Mesendoderm (in vitro differentiated cells): Measurements from ENCODE around the gene ACKR4.
"Not testable (repeated sequence)": the region's sequence is repeated elsewhere in the genome, so short reads cannot be mapped to it uniquely, and the experiment has no call there.

Experiments
- DNase-seq: peaks from one replicate; pipeline ENCODE4 v3.0.0; 2013
- H2AK5ac ChIP-seq: 2 replicates; pipeline ENCODE4 v1.6.1; 2013; ENCODE audit warnings: low read length, inconsistent platforms
- H2BK120ac ChIP-seq: 2 replicates; pipeline ENCODE4 v1.6.1; 2013; ENCODE audit warnings: low read depth, mild to moderate bottlenecking, low read length, moderate library complexity, mixed read lengths
- H2BK15ac ChIP-seq: replicated peaks from 2 replicates; pipeline ENCODE4 v1.6.1; 2013; ENCODE audit warnings: low read depth, mild to moderate bottlenecking, moderate library complexity
- H2BK5ac ChIP-seq: 2 replicates; pipeline ENCODE4 v1.6.1; 2013; ENCODE audit warnings: low read length, inconsistent platforms
- H3K18ac ChIP-seq: 2 replicates; pipeline ENCODE4 v1.6.1; 2013; ENCODE audit warnings: mild to moderate bottlenecking, low read length, mixed read lengths
- H3K23ac ChIP-seq: one replicate; pipeline ENCODE4 v1.6.1; 2013; ENCODE audit warnings: low read length
- H3K27ac ChIP-seq: 2 replicates; pipeline ENCODE4 v1.5.1; 2013; ENCODE audit warnings: low read depth, mild to moderate bottlenecking, inconsistent platforms, low read length, moderate library complexity
- H3K27me3 ChIP-seq: 2 replicates; pipeline ENCODE4 v1.6.1; 2013; ENCODE audit warnings: low read length, control low read depth, mild to moderate bottlenecking, inconsistent platforms; ENCODE audit not compliant: insufficient read depth, poor library complexity
- H3K36me3 ChIP-seq: 2 replicates; pipeline ENCODE4 v1.6.1; 2013; ENCODE audit warnings: low read length, inconsistent platforms; ENCODE audit not compliant: control insufficient read depth, insufficient read depth
- H3K4ac ChIP-seq: one replicate; pipeline ENCODE4 v1.6.1; 2013; ENCODE audit warnings: low read depth, mild to moderate bottlenecking, low read length, moderate library complexity
- H3K4me1 ChIP-seq: 2 replicates; pipeline ENCODE4 v1.6.1; 2013; ENCODE audit warnings: low read depth, low read length, inconsistent platforms; ENCODE audit not compliant: control insufficient read depth
- H3K4me2 ChIP-seq: 2 replicates; pipeline ENCODE4 v1.6.1; 2013; ENCODE audit warnings: low read length
- H3K4me3 ChIP-seq: 2 replicates; pipeline ENCODE4 v1.5.1; 2013; ENCODE audit warnings: mild to moderate bottlenecking, low read length
- H3K56ac ChIP-seq: one replicate; pipeline ENCODE4 v1.6.1; 2013; ENCODE audit warnings: low read length
- H3K79me1 ChIP-seq: 2 replicates; pipeline ENCODE4 v1.6.1; 2013; ENCODE audit warnings: low read length, inconsistent platforms
- H3K79me2 ChIP-seq: 2 replicates; pipeline ENCODE4 v1.6.1; 2013; ENCODE audit warnings: mild to moderate bottlenecking, low read length; ENCODE audit not compliant: control insufficient read depth, insufficient read depth
- H3K9ac ChIP-seq: 2 replicates; pipeline ENCODE4 v1.6.1; 2013; ENCODE audit warnings: low read length, inconsistent platforms
- H4K5ac ChIP-seq: one replicate; pipeline ENCODE4 v1.6.1; 2013; ENCODE audit warnings: low read length
- H4K8ac ChIP-seq: one replicate; pipeline ENCODE4 v1.6.1; 2013; ENCODE audit warnings: low read depth, mild to moderate bottlenecking, control low read depth, low read length, moderate library complexity
- WGBS: extraction: QIAGEN DNeasy Blood & Tissue Kit; methylation state at CpG from one replicate; pipeline ENCODE4 v1.1.7; 2013; ENCODE audit warnings: low lambda C conversion rate, missing lambda C conversion rate; ENCODE audit not compliant: insufficient coverage; ENCODE audit errors: extremely low coverage; 5-methylcytosine and 5-hydroxymethylcytosine counted together

The ACKR4 gene

GRCh38 chr3:132554437-132554836, 42.6 kb upstream of the ACKR4 start:
- Histone ChIP-seq H3K4ac (no peak overlapping the region), H3K56ac (no peak overlapping the region), H4K8ac (no peak overlapping the region), H3K79me1 (no peaks in the 10 kb centered on the region), H3K4me2 (no peak overlapping the region), H2BK120ac (no peak overlapping the region), H3K36me3 (no peaks in the 10 kb centered on the region), H3K4me3 (no peak overlapping the region), H2BK15ac (no peak overlapping the region), H2AK5ac (no peak overlapping the region), H3K27me3 (no peaks in the 10 kb centered on the region), H3K79me2 (no peaks in the 10 kb centered on the region), H3K23ac (no peak overlapping the region), H3K9ac (no peak overlapping the region), H3K18ac (no peak overlapping the region), H4K5ac (no peak overlapping the region), H2BK5ac (no peak overlapping the region), H3K4me1 (no peaks in the 10 kb centered on the region), H3K27ac (no peak overlapping the region)
- no peak for DNase-seq
- WGBS = no CpG with 5 or more reads among the region's 8 CpGs

GRCh38 chr3:132555306-132556035, 41.6 kb upstream of the ACKR4 start:
- H2BK5ac ChIP-seq = no peak overlapping the region

GRCh38 chr3:132556036-132556386, 41.1 kb upstream of the ACKR4 start:
- no CpG with 5 or more reads among the region's 3 CpGs for WGBS

More at GRCh38 chr3:132555306-132556035, 41.6 kb upstream of the ACKR4 start:
- no CpG with 5 or more reads among the region's 5 CpGs for WGBS
- Histone ChIP-seq H2BK15ac (no peak overlapping the region), H2BK120ac (no peak overlapping the region), H3K27ac (no peak overlapping the region), H3K79me1 (no peaks in the 10 kb centered on the region), H4K8ac (no peak overlapping the region), H3K18ac (no peak overlapping the region), H2AK5ac (no peak overlapping the region), H3K4me3 (no peak overlapping the region), H3K4ac (no peak overlapping the region), H4K5ac (no peak overlapping the region), H3K23ac (no peak overlapping the region), H3K27me3 (no peaks in the 10 kb centered on the region), H3K56ac (no peak overlapping the region), H3K36me3 (no peaks in the 10 kb centered on the region), H3K79me2 (no peaks in the 10 kb centered on the region), H3K9ac (no peak overlapping the region), H3K4me1 (no peaks in the 10 kb centered on the region), H3K4me2 (no peak overlapping the region)
- no peak for DNase-seq

GRCh38 chr3:132556508-132557159, 40.4 kb upstream of the ACKR4 start:
- H3K18ac ChIP-seq = no peak overlapping the region
- no peak overlapping the region for H2BK120ac ChIP-seq
- H3K27me3 ChIP-seq = no peaks in the 10 kb centered on the region
- H2BK15ac ChIP-seq = no peak overlapping the region
- WGBS = no CpG with 5 or more reads among the region's 8 CpGs
- no peaks in the 10 kb centered on the region for H3K4me1 ChIP-seq
- no peak overlapping the region for H4K8ac ChIP-seq
- DNase-seq = peak; percentile 44
- H3K56ac ChIP-seq = no peak overlapping the region
- H2BK5ac ChIP-seq = no peak overlapping the region
- no peak overlapping the region for H4K5ac ChIP-seq
- H3K27ac ChIP-seq = no peak overlapping the region
- H3K79me1 ChIP-seq = no peaks in the 10 kb centered on the region
- no peaks in the 10 kb centered on the region for H3K79me2 ChIP-seq
- H2AK5ac ChIP-seq = no peak overlapping the region
- no peak overlapping the region for H3K4me3 ChIP-seq
- no peaks in the 10 kb centered on the region for H3K36me3 ChIP-seq
- no peak overlapping the region for H3K23ac ChIP-seq
- H3K4ac ChIP-seq = no peak overlapping the region
- H3K4me2 ChIP-seq = no peak overlapping the region
- no peak overlapping the region for H3K9ac ChIP-seq

More at GRCh38 chr3:132556036-132556386, 41.1 kb upstream of the ACKR4 start:
- H3K79me2 ChIP-seq, H2BK5ac ChIP-seq, H2BK15ac ChIP-seq, H3K4me2 ChIP-seq, H3K4me3 ChIP-seq, H3K27me3 ChIP-seq, H3K4ac ChIP-seq, H4K5ac ChIP-seq, H2BK120ac ChIP-seq, H3K79me1 ChIP-seq, H3K18ac ChIP-seq, H3K36me3 ChIP-seq, H2AK5ac ChIP-seq, H3K27ac ChIP-seq, H3K23ac ChIP-seq, DNase-seq, H3K9ac ChIP-seq, H4K8ac ChIP-seq, H3K56ac ChIP-seq, H3K4me1 ChIP-seq: not testable (repeated sequence)

- H3K79me1 ChIP-seq = no peaks in the 10 kb centered on the region
- H4K5ac ChIP-seq = no peak overlapping the region
- H3K4me3 ChIP-seq = no peak overlapping the region
- no peak overlapping the region for H3K18ac ChIP-seq
- H3K9ac ChIP-seq = no peak overlapping the region
- no peak overlapping the region for H2BK120ac ChIP-seq
- no peaks in the 10 kb centered on the region for H3K36me3 ChIP-seq
- no peak overlapping the region for H3K56ac ChIP-seq
- no peak overlapping the region for H3K4ac ChIP-seq
- H4K8ac ChIP-seq = no peak overlapping the region
- WGBS = no CpG with 5 or more reads among the region's 4 CpGs
- H2AK5ac ChIP-seq = no peak overlapping the region
- no peak overlapping the region for H3K4me2 ChIP-seq
- H3K4me1 ChIP-seq = no peaks in the 10 kb centered on the region
- H3K27ac ChIP-seq = no peak overlapping the region
- H3K27me3 ChIP-seq = no peaks in the 10 kb centered on the region
- no peak overlapping the region for H3K23ac ChIP-seq
- no peak overlapping the region for H2BK5ac ChIP-seq
- no peak overlapping the region for H2BK15ac ChIP-seq
- peak; percentile 7 for DNase-seq
- no peaks in the 10 kb centered on the region for H3K79me2 ChIP-seq
These were observed 36.1 kb upstream of the ACKR4 start for GRCh38 chr3:132561003-132561402.
